ENCODE data around the gene PRKAR2B.
A peak's percentile ranks its signal among the peaks of the same experiment; 100 is the strongest.

Gene PRKAR2B

DNA sequence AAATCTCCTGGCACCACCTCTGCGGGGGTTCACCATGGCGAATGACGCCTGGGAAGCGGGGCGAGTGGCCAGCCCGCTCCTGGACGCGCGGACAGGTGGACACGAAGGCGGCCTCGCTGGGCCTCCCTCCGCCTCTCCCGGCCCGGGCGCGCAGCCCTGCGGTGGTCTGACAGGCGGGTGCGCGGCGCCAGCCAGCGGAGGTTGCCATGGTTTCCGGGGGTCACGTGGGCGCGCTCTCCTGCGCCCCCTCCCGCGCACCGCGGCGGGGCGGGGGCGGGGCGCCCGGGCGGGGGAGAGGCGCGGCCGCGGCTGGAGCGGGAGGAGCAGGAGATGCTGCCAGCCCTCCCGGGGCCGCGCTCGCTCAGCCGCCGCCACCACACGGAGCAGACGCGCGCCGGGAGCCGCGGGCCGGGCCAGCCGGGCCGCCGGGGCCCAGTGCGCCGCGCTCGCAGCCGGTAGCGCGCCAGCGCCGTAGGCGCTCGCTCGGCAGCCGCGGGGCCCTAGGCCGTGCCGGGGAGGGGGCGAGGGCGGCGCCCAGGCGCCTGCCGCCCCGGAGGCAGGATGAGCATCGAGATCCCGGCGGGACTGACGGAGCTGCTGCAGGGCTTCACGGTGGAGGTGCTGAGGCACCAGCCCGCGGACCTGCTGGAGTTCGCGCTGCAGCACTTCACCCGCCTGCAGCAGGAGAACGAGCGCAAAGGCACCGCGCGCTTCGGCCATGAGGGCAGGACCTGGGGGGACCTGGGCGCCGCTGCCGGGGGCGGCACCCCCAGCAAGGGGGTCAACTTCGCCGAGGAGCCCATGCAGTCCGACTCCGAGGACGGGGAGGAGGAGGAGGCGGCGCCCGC lies at the start of gene PRKAR2B:
Gene PRKAR2B, plus strand, starts transcription at position 359 of the 848 bp plus-strand sequence. Its CDS starts 203 bp downstream, at position 562.
- peak; percentile 73 to 74 for DNase-seq

DNA sequence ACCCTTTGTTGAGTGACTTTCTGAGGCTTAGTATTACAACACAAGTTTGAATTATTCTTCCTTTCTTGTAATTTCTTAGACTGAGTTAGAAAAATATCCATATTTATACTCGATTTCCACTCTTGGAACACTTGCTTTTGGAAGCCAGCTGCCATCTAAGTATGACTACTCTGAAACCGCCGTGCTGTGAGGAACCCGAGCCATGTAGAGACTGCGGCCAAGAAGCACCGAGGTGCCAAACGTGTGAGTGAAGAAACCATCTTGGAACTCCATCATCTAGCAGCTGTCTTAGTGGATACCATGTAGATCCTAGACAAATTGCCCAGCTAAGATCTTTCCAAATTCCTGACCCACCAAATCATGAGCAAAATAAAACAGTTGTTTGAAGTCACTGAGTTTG lies 49.7 kb upstream of the PRKAR2B start:
- no peak for DNase-seq

DNA sequence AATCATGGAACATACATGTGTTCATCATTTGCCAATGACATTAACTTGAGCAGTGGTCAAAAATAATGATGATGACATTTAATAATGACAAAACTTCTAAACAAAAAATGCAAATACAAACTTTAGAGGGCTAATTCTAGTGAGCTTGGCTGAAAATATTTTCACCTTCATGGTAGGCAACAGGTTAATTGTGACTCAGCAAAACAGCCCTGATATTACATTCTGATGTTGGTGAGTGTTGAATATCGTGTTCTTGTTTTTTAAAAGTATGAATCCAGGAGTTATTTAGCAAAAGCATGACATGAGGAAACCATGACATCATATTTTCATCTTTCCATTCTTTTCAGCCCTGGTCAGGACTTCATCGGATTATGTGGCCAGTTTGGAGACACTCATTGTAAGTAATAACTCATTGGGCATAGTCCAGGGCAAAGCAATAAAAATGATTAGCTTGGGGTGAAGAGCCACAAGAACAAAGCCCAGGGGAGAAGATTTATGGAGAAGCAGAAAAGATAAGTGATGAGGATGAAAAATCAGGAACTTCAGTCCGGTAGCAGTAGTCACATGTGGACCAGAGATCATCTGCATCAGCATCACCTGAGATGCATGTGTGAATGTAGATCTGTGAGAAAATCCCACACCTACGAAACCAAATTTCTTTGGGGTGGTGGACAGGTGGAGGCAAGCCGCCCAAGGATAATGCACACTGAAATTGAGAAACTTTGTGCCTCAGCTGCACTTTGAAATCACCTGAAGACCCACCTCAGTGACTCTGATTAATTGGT lies 46.8 kb upstream of the PRKAR2B start:
- no peak for DNase-seq

DNA sequence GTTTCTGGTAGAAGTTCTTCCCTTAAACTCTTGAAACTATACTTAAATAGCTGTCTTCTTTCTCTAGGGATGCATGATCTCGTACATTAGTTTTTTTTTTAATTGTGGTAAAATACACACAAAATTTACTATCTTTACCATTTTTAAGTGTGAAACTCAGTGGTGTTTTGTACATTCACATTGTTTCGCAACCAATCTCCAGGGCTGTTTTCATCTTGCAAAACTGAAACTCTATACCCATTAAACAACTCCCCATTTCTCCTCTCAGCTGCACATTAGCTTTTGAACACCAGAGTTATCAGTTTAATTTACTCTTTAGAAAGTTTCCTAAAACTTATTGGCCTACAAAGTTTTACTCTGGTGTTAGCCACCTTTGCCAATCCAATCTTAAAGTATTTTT lies 45.5 kb upstream of the PRKAR2B start:
- DNase-seq = no peak

DNA sequence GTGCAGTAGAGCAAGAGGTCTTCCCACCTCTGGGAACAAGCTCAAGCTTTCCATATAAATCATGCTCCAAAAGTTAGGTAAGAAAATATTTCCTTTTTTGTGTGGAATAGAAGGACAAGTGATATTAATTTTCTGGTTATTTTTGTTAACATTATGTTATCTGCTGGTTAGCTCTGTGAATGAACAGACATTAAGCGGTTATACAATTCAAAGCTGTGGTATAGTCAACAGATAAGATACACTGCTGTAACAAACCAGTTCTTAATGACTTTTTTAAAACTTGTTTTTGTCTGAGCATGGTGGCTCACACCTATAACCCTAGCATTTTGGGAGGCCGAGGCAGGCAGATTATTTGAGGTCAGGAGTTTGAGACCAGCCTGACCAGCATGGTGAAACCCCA lies 43.0 kb upstream of the PRKAR2B start:
- DNase-seq = no peak

DNA sequence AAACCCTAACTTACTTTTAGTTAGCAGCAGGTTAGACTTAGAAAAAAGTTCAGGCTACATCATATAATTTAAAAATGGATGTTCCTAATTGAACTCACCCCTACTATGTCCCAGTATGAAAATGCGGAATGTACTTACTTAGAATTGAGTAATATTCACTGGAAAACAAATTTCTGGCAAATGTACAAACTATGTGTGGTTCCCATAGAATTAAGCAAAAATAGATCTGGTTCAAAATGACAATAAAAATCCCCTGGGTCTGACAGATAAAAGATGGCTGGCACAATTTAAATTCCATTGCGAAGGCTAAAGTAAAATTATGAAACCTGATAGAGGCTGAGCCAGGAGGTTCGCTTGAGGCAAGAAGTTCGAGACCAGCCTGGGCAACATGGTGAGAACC lies 42.4 kb upstream of the PRKAR2B start:
- DNase-seq = no peak

DNA sequence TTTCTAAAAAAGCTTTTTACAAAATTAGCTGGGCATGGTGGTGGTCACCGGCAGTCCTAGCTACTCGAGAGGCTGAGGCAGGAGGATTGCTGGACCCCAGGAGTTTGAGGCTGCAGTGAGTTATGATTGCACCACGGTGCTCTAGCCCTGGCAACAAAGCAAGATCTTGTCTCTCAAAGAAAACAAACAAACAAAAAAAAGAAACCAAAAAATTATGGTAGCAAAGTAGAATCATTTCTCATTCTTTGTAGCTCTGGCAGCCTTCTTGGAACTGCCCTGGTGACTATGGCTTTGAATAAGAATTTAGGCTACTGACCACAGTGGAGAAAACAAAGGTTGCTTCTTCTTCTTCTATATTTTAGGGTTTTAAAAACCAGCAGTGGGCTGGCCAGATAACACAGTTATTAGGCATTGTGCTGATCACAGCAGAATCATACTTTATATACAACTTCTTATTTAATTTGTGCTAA lies 41.9 kb upstream of the PRKAR2B start:
- DNase-seq = no peak

DNA sequence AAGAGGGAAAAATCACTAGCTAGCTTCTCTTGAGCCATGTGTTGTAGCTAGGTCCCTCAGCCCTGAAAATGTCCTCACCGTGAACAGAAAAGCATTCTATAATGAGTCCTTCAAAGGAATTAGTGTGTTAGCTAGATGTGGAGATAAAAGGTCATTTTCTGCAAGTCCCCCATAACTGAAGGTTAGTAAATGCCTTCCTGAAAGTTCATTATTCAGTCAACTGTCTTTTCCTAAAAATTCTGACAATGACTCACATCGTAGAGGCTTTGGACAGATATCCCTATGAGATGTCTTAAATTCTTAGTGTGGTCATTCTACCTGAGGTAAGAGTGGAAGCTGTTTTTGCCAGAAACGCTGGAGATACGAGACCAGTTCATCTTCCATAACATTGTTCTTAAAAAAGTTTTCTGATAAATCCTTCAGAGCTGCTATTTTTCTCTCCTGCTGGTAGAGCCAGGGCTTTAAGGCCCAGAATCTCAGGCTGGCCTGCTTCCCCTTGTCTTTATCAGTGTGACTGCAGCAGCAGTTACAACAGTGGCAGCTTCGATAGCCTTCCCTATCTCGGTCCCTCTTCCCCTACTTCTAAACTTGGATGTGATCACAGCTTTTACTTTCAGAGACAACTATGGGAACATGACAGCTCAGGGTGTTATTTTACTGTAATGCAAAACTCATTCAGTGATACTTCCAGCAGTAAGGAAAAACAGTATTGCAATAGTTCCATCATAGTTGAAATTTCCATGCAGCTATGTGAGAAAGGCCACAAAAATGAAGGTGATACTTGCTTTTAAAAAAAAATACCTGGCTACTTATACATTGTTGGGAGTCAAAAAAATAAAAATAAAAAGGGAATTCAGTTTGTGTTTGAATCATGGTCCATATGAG lies 37.3 kb upstream of the PRKAR2B start:
- no peak for DNase-seq

DNA sequence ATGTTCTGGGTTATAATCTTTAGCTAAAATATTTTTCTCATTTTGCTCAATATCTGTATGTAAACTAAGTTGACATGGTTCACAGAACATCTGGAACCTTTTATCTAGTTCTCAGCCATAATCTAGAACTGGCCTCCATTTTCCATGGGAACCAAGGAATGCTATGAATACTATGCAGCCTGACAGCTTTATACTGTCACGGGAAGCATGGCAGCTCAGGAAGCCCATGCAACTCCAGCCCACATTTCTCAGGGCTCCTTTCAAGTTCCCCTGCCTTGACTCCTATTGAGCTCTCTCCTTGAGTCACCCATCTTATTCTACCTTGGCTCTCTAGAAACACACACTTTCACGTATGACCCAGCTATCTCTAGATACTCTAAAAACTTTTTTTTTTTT lies 36.6 kb upstream of the PRKAR2B start:
- DNase-seq = no peak

DNA sequence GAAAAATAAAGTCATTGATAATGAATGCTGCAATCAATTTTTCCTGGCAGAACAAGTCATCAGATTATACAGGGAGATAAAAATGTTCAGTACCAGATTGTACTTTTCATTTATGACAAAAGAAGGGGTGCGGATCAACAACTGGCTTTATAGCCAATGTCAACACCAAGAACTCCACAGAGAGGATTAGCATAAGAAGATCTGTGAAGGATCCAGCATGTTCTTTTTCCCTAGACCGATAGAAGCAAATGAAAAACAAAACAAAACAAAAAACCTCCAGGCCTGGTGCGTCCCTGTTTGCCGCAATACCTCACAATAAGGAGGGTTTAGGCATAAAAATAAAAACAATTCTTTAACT lies 34.7 kb upstream of the PRKAR2B start:
- DNase-seq = no peak

DNA sequence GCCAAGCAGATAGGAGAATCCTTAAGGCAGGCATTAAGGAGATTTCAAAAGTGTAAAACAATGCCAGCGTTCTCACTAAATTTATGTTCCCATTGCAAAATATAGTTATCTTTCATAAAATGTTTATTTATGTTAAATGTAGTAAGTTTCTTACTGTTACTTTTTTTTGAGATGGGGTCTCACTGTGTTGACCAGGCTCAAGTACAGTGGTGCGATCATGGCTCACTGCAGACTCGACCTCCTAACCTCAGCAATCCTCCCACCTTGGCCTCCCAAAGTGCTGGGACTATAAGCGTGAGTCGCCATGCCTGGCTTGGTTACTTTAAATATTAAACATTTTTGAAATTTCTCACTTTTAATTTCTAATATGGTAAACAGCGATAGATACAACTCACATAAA lies 31.8 kb upstream of the PRKAR2B start:
- DNase-seq = no peak

DNA sequence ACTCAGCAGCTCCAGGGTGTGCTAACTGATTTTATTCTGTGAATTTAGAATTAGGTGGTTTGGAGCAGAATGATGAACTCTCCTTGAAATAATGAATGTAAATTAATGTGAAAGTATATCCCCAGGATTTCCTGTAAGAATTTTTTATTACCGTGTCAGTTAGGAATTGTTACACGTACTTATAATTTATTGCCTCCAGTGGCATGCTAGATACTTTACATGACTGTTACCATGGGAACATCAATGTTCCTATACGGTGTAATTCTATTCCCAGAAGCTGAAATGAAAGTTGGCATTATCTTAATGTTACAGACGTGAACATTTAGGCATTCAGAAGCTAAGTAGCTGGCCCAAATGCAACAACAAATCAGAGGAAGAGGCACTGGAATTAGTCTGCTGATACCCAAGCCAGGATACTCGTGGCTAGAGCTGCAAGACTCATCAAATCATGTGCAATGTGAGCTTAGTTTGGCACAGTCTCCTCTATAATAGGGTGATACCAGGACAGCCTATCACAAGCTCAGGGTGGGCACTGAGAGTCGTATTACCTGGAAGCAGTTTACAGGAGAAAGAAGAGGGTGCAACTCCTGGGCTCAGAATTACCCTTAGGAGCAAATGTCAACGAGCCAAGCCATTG lies 30.0 kb upstream of the PRKAR2B start:
- DNase-seq = no peak

DNA sequence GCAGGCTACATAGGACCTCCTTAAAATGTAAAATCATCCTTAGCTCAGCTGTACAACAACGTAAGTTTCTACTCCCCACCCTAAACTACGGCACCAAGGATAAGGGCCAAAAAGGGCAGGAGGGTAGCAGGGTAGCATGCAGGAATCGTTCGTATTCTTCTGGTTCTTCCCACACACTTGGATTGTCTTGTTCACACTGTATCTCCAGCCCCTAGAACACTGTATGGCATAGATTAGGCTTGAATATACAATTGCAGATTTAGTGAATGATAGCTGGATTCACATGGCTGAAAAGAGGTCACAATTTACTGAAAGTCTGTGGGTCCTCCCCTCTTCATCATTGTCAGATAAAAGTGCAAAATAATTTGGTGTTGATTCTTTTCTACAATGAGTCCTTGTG lies 28.2 kb upstream of the PRKAR2B start:
- no peak for DNase-seq

DNA sequence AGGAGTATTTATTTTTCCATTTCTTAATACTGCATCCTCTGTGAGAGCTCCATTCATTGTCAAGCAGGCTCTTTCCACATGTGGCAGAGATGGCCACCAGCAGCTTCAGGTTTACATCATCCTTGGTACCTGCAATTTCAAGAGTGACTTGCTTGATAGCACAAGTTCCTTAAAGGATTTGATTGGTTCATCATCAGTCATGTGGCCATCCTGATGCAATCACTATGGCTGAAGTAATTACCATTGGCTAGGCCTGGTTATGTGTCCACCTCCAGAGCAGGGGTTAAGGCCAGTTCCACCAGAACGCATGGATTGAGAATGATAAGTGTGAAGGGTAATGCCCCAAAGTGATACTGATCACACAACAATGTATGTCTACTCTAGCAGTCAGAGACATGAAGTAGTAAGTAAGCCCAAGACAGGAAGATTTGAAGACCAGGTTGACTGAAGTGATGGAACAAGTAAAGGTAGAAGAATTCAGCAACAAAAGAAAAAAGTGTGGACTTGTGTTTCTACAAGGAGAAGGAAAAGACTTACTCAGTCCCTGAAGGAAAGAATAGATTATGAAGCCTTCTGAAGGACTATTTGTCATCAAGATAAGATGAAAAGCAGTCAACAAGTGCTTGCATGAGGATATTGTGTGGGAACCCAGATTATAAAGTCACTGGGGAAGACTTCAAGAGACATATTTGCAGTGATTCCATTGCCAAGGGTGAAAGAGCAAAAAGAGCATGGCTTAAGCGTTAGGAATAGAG lies 26.4 kb upstream of the PRKAR2B start:
- DNase-seq = no peak

DNA sequence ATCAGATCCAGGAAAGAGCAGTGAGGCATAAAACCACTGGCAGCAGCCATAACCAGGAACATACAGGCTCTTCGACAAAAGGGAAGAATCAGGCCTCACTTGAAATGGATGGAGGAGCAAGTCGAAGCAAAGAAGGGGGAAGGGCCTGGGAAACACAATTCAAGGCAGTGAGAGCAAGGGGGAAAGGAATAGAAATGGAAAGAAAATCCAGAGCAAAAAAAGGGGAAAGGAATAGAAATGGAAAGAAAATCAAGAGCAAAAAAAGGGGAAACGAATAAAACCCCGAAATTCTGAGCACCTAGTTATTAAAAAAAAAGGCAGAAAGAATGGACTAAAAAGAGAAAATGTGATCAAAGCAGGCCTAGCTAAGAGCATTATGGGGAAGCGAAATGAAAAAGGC lies 24.1 kb upstream of the PRKAR2B start:
- DNase-seq = no peak

DNA sequence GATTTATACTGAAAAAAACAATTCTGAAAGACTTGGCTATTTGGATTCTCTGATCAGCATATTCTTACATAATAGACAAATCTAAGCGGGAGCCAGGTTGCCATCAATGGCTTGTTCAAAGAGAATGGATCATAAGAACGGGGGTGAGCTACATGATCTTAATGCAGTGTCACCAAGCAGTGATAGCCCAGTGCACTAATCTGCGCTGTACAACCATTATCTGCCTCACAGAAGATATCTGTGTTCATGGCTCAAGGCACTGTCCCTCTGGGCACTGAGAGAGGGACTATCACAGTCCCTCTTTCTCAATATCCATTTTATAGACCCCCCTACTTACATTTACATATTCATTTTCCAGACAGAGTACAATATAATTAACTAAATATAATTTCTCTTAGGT lies 22.9 kb upstream of the PRKAR2B start:
- DNase-seq = no peak

DNA sequence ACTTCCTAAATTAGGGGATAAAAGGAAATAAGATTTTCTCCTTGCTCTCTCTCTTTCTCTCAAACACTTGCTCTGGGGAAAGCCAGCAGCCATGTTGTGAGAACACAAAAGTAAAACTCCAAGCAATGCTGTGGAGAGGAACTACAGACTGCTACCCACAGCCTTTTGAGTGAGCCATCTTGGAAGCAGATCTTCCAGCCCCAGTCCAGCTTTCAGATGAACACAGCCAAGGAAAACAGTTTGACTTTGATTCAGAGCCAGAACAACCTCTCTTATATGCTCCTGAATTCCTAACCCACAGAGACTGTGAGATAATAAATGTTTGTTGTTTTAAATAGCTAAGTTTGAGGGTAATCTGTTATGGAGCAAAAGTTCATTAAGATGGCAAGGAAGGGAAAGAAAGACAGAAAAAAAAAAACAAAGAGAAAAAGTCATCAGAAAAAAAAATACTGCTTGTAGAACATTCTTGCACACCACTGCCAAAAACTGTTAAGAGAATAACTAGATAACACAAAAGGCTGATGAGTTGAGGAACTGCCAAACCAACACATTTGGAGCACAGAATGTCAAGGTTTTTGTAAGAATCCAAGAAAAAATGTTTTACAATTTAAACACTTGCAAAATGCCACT lies 20.9 kb upstream of the PRKAR2B start:
- no peak for DNase-seq

DNA sequence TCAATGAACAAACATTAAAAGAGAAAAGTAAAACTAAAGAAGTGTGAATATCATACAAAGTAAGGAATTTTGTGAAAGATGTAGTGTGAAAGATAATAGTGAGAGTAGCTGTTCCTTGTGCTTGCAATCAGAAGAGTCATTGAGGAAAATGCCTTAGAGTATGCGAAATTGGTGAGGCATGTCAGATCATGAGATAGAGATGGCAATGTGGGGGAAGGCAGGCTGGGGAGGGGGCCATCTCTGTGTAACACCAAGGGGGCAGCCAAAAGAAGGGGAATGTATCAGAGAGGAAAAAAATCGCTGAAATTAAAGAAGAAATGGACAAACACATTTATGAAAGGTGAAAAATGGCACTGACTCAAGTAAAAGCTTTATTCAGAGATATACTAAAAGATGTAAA lies 19.6 kb upstream of the PRKAR2B start:
- DNase-seq = no peak

DNA sequence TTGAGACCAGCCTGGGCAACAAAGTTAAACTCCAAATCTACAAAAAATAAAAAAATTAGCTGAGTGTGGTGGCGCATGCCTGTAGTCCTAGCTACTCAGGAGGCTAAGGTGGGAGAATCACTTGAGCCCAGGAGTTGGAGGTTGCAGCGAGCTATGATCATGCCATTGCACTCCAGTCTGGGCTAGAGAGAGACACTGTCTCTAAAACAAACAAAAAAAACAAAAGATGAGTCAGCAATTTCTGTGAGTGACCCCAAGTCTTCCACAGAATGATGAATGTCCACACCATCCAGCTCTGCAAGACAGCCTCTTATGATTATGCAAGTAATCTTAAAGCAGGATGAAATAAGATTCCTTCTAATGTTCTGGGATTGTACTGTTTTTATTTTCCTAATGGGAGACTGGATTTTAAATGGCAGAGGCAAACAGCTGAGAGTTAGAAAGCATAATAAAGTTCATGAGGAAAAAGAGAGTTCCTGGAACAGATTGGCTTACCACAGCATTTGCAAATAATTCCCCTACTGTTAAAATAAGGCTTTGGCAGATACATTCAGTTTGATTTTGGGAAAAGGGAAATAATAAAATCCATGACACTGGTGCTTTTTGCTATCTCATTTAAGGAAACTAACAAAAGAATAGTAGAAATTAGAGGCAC lies 18.9 kb upstream of the PRKAR2B start:
- no peak for DNase-seq

DNA sequence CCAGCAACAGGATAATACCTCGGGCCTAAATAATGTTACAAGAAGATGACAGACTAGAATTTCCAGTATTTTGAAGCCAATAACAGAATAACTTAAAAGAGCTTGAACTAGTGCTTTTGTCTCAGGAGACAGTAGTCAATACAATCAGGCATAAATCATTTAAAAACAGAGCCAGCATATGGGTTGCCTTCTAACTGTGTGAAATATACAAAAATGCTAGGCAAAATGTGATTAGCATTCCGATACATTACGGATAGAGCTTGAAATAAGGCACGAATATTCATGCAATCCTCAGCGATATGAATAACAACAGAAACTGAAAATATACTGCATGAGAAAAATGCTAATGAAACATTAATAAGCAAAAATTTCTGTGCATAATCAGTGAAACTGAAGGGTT lies 18.3 kb upstream of the PRKAR2B start:
- no peak for DNase-seq

DNA sequence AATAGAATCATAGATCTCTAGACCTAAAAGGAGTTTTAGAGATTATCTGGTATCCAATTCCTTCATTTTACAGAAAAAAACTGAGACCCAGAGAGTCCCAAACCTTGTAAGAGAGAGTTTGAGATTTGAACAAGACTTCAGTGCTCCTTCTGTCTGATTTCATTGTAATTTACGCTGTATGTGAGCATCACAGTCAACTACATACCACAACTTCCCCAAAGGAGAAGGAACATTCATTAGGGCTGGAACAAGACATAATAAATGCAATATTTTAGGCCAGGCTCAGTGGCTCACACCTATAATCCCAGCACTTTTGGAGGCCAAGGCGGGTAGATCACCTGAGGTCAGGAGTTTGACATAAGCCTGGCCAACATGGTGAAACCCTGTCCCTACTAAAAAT lies 17.3 kb upstream of the PRKAR2B start:
- no peak for DNase-seq

Measured in activated CD4-positive, alpha-beta T cell treated with anti-CD3 and anti-CD28 coated beads for 4 hours (primary cell).